Stimulated activated CD4-positive, alpha-beta T cell treated with anti-CD3 and anti-CD28 coated beads, Interleukin-4, amount 100 ng/mL, for 4 hours (primary cell): ENCODE measurements around the gene TTC28.

Experiments
- DNase-seq, 2 experiments: peaks; one replicate each; pipeline ENCODE4 v3.0.0-alpha.2; 2020

TTC28 gene

DNA sequence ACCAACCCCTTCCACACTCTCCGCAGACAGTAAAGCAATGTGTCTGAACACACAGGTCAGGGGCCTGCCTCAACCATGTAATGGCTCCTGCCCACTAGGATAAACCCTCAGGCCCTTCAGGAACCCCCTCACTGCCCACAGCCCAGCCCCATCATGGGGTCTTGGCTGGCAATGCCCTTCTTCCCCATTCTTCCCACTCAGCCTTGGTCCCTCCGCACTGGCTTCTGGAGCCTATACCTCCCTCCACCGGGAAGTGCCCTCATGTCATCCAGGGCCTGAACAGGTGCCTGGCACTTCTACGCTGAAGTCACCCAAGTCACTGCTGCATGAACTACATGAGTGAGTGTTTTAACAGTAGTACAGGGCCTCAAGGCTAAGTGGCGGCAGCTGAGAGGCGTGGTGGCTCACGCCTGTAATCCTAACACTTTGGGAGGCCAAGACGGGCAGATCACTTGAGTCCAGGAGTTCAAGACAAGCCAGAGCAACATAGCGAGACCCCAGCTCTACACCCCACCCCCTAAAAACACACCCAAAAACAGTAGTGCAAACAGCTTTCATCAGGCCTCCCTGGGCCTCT is 685.8 kb downstream of the TTC28 start:
- no peak for DNase-seq

DNA sequence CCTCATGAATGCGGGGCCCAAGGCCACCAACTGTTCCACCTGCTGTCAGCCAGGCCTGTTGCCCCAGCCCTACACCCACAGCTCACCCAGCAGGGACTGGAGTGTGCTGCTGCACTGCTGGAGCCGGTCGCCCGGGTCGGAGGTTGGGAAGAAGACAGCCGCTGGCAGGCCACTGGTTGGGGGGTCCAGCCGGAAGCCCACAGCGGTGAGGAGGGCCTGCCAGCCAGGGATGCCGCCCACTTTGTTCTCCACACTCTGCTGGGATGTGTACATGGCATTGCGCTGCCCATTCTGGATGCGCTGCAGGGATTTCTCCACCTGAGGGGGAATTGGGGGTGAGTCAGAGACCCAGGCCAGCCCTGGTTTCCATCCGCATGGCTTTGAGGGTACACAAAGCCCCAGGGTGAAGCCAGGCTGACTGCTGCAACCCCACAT is 686.4 kb downstream of the TTC28 start:
- no peak for DNase-seq

DNA sequence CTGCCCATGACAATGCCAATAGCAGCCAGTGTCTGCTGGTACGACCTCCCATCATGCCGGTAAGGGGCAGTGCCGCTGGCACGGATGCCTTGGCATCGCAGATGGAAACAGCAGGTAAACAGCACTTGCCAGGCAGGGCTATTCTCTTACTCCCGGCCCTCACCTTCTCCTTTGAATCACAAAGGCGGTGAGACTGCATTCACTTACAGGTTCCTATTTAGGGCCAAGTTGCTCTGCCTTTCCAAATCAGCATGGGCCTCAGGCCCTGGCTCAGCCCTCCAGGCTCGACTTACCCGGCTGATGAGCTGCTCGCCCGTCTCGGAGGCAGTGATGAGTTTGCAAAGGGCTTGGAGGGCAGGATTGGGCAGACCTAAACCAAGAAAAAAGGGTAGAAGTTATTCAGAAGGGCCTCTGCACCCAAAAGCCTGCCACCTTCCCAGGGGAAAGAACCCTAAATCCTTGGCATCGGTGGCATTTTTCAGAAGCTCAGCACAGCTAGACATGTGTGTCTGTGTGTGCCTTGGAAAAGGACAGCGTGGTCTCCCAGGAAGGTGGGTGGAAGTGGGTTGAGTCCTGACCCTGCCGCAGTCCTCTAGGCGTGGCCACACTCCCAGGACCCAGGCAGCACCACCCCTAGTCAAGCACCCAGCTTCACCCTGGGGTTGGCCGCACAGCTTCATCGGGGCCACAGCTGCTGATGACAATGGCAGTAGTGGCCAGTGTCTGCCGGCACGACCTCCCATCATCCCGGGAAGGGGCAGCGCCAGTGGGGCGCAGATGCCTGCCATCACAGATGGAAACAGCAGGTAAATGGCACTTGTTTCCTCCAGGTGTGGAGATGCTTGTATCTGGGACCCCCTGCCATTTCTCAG is 687.1 kb downstream of the TTC28 start:
- DNase-seq, result no peak

DNA sequence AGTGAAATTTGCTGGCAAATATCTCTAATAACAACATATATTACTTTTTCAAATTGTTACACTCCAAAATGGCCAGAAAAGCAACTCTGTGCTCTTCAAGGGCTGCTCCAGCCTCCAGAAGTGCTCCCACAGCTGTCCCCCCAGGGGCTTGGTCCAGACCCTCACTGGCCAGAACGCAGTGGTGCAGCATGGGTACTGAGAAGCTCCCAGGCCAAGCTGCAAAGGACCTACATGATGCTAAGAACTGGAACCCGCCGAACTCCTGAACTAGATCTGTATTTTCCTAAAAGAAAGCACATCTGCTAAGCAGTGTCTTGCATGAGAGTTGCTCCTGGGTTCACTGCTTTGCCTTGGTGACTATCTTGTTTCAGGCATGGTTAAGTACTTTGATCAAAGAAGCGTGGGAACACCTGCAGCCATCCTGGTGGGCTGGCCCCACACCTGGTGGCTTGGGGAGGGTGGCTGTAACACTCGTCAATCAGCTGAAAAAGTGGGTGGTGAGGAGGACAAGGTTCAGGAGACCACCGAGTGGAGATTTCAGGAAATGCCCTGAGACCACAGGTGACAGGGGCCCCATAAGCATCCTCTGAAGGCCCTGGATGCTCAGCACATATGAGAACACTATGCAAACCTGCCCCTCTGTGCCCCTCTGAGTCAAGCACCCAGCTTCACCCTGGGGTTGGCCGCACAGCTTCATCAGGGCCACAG is 687.9 kb downstream of the TTC28 start:
- no peak for DNase-seq

DNA sequence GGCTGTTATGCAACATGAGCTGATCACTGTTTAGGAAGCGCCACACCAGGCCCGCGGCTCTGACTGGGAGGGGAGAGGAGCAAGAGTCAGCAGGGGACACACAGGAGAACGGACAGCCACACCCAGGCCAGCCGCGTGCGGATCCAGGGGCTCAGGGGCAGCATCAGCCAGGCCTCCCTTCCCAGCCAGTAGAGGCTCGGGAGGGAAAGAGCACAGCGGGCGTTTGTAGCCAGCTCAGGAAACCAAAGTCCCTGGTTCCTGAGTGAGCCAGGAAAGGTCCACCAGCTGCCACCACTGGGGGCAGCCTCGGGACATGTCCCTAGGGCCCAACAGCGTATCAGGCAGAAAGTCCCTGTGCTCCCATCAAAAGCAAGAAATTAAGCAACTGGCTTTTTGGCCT is 688.8 kb downstream of the TTC28 start:
- no peak for DNase-seq

DNA sequence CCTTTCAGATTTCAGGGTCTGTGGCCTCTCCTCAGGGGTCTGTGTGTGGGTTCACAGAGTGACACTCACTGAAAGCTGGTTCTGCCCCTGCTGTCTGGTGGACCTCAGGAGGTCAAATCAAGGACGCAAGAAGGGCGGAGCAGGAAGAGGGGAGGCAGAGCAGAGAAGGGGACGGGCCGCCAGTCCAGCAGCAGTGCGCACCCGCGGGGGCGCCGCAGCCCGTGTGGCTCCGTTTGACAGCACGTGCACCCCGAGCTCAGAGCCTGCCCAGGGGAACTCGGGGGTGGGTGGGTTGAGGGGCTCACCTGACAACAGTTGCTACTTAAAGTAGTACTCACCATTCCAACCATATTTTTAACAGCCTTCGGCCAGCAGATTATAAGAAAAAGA is 689.2 kb downstream of the TTC28 start:
- DNase-seq, result no peak

DNA sequence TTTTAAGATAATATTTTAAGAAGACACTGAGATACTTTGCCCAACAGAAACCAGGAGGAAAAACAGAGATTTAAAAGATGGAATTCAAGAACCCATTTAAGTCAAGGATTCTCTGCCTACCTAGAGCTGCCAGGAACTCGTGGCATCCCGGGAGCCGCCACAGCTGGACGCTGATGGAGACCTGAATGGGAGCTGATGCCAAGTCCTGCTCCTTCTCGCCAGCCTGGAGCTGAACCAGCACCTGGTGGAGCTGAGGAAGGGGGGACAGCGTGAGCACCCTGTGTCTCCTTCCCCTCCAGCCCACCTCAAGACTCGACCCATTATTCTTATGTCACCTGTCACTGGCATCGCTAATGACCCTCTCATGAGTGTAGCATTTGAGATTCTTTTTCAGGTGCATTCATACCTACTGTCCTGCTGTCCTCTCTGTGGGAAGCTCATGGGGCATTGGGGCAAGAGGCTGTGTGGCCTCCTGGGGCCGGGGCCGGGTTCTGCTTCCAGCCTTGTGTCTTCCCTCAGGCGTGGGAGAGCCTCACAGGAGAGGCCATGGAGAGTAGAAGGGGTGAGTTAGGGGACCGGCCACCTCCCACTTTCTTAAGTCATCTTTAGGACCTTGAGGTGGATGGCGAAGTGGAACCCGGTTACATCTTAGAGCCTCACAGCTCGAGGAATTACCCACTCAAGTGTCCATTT is 689.7 kb downstream of the TTC28 start:
- DNase-seq, result no peak

DNA sequence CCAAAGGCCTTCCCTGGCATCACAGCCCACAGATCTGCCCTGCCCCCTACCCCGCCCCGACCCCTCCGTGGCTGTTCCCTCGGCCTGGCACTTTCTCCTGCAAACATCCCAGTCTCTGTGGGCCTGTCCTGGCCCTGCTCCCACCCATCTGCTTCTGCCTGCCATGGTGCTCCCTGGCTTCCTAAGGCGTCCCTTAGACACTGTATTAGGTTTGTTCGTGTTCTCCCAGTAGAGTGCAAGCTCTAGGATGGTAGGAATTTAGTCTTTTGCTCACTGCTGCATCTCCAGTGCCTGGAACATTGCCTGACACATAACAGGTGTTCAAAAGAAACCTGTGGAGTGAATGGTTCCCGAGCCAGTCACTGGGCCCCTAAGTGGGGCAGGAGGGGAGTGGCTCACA is 690.9 kb downstream of the TTC28 start:
- DNase-seq, result no peak

DNA sequence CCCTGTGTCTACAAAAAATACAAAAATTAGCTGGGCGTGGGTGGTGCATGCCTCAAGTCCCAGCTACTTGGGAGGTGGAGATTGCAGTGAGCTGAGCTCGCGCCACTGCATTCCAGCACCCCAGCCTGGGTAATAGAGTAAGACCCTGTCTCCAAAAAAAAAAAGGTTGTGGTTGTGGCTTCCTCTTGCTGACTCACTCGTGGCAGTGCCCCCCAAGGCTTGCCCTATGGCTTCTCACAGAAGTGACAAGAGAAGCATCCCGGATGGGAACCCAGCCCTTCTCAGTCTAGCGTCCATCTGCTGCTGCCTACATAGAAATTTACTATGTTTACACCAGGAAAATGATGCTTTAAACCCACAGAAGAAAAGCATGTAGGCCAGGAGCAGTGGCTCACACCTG is 692.1 kb downstream of the TTC28 start:
- DNase-seq, result no peak

DNA sequence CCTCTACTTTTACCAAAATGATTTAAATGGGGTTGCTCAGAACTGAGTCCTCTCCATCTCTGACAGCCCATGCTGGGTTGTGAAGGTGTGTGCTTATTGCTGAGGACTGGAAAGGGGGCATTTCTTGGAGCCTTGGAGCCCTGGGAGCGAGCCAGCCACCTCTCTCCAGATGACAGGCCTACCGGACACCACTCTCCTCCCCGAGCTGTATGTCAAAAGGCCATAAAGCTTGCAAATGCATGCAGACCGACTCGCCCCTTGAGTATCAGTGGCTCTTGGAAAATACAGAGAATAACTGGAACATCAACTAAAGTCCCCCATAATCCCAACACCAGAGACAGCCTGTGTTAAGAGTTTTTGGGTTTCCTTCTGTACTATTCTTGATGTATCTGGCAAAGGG is 692.7 kb downstream of the TTC28 start:
- no peak for DNase-seq

DNA sequence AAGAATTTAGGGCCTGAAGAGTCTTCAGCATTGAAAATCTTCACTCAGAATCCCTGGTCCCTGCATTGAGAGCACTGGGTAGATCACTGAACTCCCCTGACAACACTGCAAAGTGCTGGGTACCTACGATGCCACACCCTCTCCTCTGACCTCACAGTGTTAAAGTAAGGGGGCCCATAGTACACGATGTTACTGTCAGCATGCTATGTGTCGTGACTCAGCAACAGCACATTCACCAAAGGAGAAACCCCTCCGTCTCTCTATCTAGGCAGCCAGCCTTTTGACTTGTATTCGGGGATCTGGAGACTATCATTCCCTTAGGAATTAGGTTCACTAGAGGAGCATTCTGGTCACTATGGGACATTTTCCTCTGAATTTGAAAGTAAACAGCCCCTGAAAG is 693.2 kb downstream of the TTC28 start:
- no peak for DNase-seq

DNA sequence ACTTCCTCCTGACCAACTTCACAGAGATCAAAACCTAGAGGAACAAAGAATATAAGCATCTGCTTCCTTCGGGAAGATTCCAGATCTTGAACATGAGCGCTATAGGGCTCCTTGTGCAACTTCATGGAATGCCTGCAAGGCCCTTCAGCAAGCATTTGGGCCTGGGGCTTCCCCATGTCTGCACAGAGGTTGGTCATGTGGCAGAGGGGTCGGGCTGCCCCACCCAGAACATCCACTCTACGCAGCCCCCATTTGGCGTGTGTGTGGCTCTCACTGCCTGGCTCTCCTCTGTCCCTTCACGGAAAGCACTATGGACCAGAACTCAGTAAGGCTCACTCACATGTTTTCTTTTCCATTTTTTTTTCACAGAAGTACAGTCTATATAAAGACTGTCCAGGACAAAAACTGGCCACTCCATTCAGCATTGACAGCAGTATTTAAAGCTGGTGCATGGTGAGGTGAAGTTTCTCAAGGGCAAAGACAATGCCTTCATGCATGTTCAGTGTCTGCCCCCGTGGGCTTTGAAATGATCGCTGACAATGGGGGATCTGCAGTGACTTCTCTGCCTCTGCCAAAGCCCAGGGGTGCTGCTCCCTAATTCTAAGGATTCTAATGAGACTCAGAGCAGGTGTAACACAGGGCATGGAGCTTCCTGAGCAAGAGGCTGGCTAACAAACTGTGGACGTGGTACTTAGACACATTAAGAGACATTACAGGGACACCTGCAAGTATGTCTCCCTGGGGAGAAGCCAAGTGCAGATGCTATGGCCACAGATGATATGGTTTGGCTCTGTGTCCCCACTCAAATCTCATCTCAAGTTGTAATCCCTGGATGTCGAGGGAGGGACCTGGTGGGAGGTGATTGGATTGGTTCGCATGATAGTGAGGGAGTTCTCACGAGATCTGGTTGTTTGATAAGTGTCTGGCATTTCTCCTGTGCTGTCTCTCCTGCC is 694.0 kb downstream of the TTC28 start:
- DNase-seq, result no peak

DNA sequence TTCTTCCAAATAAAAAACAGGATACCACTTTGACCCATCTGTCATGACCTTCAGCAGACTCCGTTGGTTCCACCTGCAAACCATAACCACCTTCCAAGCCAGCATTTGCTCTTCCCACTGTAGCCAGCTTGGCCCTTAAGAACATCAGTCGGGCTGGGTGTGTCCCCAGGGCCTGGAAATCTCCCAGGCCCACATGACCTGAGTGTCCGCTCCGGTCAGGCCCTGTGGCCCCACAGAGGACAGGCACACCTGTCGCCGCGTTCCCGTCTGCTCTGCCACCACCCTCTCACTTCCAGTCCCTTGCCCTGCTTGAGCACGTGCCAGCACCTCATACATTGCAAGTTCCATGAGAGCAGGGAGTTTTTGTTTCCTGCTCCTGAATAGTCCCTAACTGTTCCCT is 694.9 kb downstream of the TTC28 start:
- DNase-seq, result no peak

DNA sequence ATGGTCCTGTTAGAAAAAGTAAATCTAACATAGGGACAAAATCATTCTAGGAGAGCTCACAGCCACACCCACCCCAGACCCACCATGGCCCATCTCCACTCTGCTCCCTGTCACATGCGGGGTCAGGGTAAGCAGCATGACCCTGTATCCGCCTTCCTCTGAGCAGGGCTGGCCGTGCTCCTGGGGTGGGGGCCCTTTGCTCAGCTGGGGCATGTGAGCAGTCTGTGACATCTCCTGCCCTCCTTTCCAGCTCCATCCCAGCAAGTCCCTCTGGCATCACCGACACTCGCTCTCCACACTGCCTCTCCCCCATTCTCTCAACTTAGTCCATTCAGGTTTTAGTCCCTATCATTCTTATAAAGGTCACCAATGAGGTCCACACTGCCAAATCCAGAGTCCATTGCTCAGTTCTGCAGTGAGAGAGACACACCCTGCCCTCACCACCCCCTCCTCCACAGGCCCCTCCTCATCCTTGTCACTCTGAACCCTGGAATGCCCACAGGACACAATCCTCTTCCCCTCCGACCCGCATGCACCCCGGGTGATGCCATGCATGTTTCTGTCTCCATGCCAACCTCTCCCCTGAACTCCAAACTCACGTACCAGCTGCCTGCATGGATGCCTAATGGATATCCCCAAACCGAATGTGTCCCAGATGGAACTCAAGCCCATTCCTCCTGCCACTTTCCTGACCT is 695.5 kb downstream of the TTC28 start:
- DNase-seq, result no peak

DNA sequence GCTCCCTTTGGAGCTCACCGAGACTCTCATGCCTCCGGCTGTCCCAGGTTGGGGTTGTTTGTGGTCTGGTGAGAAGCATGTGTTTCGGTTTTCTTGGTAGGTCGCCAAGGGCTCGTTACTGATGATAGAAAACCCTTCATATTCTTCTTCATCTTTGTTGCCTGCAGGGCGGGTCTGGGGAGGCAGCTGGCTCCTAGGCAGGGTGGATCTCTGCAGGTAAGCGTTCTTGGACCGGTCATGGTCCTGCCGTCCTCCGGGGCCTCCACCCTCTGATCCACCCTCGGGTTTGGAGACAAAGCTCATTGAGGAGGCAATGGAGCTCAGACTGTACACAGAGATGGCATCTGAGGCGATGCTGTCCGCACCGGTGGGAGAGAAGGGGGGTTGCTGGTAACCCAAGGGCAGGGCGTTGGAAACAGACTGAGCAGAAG is 696.3 kb downstream of the TTC28 start:
- no peak for DNase-seq

DNA sequence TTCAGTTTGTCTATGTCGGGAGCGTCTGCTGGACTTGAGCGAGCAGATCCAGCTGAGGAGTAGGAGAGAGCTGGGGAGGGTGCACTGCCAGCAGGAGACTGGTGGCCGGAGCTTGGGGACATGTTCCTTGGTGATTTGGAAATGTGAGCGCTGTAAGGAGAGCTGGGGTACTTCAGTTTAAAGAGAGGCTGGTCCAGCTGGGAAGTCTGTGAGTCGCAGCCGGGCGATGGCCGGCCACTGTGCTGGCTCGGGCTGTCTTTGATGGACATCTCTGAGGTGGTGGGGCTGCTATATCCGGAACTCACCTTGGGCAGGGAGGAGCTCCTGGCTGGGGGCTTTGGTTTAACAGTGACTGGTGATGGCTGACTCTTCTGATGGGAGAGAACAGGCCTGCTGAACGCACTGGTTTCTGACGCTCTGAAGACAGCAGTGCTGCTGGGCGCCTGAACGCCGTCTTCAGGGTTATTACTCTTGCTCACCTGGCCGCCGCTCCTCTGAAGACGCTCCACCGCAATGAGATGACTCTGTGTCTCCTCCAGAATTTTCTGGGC is 696.9 kb downstream of the TTC28 start:
- DNase-seq, result no peak

DNA sequence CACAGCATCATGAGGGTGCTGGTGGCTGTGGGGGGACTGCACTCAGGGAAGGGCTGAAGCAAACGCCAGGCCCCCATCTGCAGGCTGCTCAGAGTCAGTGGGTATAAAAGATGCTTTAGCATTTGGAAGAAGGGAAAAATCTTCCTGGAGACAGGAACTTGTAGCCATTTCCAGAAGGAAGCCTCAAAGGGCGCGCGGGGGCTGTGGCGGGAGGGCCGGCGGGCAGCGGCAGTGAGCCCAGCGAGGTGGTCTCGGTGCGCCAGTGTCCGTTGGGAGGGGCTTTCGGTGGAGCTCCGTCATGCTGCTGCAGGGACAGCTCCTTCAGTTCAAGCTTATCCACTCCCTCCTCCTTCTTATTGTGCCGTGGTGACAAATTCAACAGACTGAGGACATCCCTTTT is 697.5 kb downstream of the TTC28 start:
- no peak for DNase-seq

DNA sequence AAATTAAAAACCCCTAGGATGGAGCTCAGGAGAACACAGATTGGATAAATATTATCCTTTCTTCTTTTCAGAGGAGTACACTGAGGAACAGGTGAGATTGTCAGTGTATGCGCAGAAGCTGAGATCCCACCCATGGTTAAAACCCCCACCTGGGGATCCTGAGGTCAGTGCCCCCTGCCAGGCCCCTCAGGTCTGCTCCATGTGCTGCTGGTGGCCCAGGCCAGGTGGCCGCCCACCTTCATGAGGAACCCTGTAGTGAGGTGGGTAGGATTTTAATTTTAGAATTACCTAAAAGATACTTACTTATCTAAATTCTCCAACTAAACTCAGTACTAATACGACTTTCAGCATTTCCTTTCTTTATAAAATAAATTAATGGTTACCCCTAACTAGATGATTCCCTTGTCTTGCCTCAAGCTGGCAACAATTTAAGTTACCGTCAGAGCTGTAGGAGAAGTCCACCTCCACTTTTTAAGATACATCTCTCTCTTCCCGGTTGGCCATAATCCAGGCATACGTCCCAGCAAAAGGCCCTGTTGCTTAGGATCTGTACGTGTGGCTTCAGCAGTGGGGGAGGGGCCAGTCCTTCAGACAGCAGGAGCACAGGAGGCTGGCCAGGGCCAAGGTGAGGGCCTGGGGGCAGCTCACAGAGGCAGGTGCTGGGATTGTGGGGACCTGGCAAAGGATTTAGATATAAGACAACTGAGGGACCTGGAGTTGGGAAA is 699.1 kb downstream of the TTC28 start:
- no peak for DNase-seq

DNA sequence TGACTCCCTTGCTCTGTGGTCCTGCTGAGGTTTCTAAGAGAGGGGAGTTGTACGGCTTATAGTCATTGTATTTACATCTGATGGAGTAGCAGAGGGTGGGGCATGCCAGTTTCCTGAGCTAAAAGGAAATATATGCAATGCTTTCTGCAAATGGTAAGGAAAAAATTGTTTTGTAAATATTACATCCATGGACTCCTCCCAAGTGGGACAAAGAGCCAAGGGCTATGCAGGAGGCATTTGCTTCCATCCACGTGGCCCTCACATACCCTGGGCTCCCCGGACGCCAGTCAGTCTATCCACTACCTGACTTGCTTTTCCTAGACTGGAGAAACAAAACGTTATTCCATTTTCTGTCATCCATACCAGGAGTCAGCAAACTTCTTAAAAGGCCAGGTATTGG is 700.8 kb downstream of the TTC28 start:
- DNase-seq, result no peak

DNA sequence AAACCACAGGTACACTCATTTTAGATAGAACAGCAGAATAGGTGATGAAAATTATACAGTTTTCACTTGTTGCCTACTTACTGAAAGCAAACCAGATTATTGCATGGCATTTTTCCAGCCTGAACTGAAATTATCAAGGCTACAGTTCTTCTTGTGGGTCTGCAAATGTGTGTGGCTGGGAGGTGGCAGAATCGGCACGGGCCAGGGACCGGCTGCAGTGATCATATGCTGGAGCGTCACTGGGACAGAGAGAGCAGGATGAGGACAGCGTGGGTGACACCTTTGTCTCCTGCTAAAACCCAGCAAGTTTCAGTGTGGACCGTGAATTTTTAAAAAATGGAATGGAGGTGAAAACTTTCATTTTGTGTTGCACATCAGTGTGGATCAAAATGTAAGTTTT is 701.3 kb downstream of the TTC28 start:
- DNase-seq, result no peak

DNA sequence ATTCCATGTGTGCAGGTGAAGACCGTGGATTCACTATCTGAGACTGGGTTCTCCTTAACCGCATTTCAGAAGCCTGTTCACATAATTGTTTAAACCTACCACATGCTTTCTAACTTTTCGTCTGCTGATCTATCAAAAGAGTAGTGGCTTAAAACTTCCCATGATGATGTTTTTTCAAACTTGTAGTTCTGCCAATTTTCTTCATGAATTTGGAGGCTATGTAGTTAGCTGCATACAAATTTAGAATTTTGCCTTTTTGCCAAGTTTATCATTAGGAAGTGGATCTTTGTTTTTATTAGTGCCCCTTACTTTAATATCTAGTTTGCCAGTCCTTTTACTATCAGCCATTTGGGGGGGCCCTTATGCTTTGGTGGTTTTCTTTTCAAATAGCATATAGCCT is 703.1 kb downstream of the TTC28 start:
- no peak for DNase-seq
